DMS79 treated with DMSO at 0.1 percent for 48 hours (cell line): ENCODE data around the gene PLEKHA1.

ENCODE experiments used
- DNase-seq: peaks from one replicate; lab custom pipeline; 2025; lab: John Stamatoyannopoulos, UW

Gene PLEKHA1

DNA sequence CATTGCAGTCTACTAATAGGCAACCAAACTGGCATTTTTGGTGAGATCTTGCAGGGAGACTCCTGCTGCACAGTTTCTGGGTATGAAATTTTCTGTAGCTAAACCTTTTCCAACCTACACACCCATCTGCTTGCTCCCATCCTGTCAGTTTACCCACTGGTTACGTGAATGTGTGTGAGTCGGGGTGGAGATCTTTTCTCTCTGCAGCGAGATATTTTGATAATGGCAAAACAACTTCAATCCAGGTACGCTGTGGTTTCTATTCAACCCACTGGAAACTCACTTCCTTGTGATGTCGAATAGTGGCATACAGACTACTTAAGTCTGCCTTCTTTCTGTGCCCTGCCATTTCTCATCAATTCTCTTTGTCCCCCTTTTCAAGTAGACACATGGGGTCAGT is 4.5 kb downstream of the PLEKHA1 start:
- DNase-seq = no peak

DNA sequence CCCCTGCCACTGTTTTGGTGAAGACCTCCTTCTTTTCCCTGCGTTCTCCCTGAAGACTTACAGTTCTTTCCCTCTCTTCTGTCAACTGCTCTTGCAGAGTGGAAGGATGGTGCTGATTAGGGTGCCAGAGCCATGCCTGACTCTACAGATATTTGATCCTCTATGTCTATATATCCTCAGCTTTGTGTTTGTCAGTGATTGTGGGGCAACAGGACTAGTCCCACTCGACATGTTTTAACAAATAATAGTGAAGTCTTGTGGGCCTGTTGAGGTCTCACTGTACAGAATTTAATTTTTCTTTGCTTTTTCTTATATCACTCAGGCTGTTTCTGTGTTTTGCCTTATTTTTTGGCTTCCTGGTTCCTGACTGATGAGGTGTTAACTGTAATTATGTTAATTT is 5.0 kb downstream of the PLEKHA1 start:
- no peak for DNase-seq

DNA sequence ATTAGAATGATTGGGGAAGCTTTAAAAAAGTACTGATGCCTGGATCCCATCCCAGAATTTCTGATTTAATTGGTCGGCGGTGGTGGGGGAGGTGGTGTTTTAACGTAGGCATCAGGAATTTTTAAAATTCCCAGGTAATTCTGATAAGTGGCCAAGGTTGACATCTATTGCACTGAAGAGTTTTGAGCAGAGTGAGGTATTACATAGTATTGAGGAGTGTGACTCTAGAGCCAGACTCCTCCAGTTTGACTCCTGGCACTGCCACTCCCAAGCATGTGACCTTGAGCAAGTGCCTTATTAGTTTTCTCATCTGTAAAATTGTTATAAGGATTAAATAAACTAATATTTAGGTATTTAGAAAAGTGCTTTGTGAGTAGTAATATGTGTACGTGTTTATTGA is 6.2 kb downstream of the PLEKHA1 start:
- DNase-seq = no peak

DNA sequence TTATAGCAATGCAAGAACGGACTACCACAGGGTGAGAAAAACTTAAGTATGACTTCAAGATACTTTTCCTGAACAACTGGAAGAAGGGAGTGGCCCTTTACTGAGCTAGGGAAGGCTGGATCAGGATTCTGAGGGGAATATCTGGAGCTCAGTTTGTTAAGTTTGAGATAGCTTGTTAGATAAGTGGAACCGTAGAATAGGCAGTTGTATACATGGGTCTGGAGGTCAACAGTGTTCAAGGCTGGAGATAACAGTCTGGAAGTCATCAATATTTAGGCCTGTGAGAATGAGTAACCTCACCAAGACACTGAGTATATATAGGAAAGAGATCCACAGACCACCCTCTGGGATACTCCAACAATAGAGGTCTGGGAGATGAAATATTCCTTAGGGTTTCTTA is 7.2 kb downstream of the PLEKHA1 start:
- no peak for DNase-seq

DNA sequence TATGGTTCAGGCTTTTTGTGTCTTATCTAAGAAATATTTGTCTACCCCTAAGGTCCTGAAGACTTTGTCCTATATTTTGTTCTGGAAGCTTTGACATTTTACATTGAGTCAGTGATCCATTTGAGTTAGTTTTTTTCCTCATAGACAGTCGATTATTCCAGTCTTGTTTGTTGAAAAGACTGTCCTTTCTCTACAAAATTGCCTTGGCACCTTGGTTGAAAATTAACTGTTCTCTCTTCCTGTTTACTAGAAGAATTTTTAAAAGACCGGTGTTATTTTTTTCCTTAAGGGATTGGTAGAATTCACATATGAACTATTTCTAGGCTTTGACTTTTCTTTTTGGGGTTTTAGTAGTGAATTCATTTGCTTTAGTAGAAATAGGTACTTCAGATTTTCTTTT is 12.0 kb downstream of the PLEKHA1 start:
- DNase-seq = no peak

DNA sequence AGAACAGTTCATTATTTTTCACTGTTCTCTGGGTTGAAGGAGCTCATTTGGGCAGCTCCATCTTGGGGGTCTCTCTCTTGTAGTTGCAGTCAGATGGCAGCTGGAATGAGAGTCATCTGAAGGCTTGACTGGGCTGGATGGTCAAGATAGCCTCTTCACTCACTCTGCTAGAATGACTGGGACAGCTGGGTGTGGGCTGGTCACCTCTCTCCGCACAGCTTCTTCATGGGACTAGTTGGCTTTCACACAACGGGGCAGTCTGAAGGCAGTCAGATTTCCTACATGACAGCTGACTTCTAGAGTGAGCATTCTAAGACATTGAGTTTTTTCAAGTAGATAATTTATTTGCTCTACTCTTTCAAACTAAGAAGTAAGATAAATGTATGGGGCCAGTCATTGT is 13.1 kb downstream of the PLEKHA1 start:
- no peak for DNase-seq

DNA sequence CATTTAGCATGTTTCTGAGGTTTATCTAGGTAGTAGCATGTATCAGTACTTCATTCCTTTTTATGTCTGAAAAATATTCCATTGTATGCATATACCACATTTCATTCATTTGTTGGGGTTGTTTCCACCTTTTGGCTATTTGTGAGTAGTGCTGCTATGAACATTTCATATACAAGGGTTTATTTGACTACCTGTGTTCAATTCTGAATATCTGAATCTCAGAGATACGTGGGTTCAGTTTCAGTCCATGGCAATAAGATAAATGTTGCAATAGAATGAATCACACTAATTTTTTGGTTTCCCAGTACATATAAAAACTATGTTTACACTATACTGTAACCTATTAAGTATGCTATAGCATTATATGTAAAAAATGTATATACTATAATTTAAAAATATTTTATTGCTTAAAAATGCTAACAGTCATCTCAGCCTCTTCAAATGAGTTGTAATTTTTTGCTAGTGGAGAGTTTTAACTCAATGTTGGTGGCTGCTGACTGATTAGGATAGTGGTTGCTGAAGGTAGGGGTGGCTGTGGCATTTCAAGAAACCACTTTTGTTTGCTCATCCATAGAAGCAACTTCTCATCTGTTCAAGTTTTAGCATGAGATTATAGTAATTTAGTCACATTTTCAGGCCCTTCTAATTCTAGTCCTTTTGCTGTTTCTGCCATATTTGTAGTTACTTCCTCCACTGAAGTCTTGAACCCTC is 13.9 kb downstream of the PLEKHA1 start:
- no peak for DNase-seq

DNA sequence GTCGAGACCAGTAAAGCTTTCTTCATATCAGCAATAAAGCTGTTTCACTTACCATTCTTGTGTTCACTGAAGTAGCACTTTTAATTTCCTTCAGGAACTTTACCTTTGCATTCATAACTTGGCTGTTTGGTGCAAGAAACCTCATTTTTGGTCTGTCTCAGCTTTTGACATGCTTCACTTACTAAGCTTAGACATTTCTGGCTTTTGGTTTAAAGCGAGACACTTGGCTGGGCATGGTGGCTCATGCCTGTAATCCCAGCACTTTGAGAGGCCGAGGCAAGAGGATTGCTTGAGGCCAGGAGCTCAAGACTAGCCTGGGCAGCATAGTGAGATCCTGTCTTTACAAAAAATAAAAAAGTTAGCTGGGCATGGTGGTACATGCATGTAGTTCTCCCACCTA is 15.8 kb downstream of the PLEKHA1 start:
- no peak for DNase-seq

DNA sequence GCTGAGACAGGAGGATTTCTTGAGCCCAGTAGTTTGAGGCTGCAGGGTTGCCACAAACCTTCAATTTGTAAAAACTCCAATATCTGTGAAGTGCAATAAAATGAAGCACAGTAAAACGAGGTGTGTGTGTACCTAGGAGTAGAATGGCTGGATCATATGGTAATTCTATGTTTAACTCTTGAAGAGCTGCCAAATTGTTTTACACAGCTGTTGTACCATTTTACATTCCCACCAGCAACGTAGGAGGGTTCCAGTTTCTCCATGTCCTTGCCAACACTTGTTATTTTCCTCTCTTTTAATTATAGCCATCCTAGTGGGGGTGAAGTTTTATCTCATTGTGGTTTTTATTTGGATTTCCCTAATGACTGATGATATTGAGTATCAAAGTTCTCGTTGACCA is 16.2 kb downstream of the PLEKHA1 start:
- no peak for DNase-seq

DNA sequence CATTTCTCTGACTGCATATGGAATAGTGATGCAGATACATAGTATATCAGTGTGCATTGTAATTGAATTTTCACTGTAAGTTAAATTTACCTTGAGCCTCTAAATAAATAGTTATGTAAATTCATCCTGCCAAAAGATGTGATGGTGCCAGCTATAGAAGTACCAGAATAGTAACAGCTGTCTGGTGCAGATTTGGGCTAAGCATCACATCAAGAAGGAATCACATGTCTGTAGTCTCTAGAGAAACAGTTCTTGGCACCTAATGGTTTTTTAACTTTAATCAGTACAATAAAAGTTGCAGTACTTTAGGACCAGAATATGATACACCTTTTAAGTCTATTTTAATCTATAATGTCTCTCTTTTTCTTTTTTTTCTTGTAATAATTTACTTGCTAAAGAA is 17.4 kb downstream of the PLEKHA1 start:
- no peak for DNase-seq

DNA sequence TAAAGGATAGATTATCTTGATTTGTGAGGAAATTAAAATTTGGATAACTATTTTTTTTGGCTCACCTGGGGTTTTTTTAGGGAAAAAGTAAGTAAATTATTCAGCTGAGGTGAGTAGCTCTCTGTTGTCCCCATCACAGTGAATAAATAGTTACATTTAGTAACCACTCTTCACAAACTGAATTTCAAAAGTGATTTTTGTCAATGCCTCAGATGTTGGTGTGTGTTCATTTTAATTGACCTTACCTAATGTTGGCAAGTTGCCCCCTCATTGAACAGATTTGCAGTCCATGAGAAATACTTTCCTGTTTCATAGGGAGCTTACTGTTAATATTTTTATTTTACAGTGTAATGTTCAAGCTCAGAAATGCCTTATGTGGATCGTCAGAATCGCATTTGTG is 18.3 kb downstream of the PLEKHA1 start:
- no peak for DNase-seq

DNA sequence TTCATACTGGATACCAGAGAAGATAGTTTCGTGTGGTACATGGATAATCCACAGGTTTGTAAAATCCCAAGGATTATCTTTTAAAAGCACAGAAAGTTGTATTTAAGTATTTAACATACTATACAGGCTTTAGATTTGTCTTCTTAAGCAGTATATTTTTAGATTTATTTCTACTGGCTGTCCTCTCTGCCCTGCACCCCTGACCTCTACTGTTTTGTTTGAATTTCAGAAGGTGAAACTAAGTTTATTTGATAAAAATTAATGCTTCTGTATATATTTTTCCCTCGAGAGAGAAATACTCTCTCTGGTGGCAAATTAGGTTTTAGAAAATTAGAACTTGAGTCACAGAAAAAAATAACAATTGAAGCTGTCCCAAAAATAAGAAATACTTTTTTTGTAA is 18.8 kb downstream of the PLEKHA1 start:
- no peak for DNase-seq

DNA sequence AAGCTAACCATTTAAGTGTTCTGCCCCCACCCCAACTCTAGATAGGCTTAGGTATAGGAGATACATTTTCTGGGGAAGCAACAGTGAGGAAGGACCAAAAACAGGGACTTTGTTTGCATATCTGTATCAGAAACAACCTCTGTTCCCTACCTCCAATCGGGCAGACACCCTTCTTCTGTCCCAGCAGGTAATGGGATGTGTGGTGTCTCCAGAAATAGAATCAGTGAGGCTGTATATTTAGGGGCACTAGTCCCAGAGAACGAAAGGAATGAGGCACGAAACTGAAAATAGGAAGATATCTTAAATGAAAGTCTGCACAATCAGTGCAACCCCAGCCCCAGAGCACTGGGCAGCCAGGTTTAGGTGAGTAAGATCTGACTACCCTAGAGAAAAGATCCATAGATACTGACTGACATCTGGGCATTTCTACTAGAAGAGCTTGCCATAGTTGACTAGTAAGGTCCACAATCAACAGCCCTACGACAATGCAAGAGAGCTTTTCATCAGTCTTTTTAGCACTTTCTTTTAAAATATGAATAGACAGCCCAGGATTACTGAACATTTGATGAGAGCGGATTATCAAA is 28.1 kb downstream of the PLEKHA1 start:
- DNase-seq = no peak

DNA sequence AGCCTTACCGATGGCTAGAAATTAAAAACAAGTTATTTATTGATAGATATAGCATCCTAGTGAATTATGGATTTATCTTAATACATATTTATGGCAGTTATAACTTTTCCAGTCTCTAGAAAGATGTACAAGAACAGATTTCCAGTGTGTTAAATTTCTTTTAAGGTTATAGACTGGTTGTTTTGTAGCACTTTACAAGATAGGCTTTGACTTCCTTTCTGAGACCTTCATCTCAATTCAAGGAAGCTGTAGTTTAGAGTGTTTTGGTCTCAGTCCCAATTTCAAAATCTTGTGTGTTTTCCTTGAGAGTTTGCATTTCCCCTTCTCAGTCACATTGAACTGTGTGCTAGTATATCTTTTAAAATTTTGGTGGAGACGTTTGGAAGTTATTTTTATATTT is 30.1 kb downstream of the PLEKHA1 start:
- DNase-seq = no peak

DNA sequence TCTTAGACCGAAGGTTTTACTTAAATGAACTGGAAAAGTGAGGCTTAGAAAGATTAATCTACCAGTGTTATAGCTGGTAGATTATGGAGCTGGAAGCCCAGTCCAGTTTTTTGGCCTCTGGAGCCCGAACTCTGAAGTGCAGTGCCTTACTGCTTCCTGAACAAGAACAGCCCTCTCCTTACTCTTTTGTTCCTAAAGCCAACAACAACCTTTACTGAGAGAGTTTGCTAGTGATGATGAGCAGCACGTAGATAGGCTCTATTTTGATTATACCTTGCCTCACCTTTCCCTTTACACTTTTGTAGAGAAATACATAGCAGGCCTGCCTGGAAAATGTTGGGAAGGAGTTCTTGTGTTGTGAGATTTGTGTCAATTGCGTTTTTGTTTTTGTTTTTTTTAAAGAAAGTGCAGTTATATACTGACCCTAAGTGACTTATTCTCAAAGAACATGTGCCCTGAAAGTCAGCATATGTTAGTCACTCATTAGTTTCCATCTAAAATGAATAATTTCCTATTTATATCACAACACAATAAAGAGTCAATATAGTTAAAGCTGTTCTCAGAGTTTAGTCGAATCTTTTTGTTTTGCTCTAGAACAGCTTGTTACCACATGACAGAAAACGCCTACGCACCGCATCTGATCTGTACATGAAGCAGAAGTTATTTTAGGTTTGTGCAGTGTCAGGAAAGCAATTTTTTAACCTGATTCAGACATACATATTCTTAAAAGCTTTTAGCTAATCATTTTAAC is 33.0 kb downstream of the PLEKHA1 start:
- DNase-seq = no peak

DNA sequence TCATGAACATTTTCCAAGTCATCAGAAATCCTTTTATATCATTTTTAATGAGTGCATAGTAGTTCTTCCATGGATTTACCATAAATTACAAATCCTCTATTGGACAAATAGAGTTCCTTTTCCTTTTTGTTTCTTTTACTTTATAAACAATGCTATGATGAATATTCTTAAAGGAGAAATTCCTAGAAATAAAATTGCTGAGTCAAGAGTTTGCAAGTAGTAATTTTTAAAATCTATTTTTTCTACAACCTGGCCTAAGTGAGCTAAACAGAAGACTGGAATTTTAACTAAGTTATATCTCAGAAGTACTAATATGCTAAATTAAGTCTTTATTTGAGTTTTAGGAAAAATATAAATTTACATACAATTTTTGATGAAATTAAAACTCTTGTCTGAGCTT is 38.8 kb downstream of the PLEKHA1 start:
- DNase-seq = no peak

DNA sequence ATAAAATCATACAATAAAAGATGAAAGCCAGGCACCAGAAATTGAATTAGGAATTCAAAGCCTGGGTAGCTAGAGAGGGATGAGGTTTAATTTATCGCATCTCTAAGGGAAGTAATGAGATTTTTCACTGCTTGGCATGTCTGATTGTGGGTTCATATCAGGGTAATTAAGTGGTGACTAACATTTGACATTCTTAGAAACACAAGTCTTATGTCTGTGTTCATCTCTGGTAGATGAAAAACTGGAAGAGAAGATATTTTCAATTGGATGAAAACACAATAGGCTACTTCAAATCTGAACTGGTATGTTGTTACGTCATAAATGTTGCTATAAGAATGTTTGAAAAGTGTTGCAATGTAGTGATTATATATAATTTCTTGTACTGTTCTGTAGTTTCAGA is 43.2 kb downstream of the PLEKHA1 start:
- DNase-seq = no peak

DNA sequence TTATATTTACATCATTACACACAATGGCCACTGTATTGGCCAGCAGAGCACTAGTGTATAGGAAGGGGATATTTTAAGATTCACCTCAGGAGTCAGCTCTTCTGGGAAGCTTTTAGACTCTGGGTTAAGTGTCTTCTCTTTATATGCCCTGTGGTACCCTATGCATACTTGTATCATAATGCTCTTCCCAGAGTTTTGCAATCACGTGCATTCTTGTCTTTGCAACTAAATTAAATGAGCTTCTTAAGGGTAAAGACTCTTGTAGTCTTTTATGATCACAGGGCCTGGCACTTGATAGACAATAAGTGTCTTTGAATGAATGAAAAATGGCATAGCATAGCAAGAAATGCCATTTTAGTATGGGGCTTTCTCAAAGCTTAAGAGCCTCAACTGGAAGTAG is 44.5 kb downstream of the PLEKHA1 start:
- DNase-seq = no peak

DNA sequence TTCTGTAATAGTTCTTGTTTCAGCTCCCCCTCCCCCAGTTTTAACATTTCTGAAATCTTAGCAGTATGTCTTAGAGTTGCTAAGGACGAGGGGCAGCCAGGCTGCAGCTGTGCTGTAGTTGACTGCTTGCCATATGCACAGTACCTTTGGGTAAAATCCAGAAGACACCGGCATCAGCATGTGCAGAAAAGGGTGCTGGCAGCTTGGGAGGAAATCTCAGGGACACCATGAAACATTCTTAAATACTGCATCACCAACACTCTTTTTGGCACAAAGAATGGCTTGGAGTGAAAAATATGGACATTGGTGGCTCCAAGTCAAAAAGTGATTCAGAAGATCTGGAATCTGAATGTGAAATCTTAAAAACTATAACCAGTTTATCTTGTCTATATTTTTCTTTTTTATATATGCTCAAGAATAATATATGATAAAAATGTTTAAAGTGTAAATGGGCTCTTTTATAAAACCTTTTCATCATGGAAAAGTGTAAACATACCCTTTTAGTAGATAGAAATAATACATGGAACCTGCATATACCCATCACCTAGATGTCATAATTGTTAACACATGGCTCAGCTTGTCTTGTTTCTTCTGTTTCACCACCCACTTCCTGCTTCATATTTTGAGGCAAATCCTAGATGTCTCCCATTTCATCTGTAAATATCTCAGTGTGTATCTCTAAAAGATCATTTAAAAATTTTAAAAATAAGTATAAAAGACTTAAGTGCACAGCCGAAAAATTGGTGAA is 45.5 kb downstream of the PLEKHA1 start:
- DNase-seq = no peak

DNA sequence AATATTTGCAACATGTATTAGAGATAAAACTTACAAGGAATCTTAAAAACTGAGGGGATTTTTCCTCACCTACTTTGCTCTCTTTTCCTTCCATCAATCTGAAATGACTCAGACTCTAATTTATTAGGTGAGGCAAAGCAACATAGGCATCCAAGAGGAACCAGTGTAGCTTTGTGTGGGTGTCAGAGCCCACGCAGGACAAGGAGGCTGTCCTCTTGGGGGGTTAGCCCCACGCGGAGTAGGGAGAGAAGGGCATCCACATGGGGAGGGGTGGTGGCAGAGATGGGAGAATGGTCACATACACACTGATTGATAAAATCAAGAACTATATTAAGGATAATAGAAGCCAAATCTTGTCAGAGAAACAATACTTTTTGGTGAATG is 46.1 kb downstream of the PLEKHA1 start:
- DNase-seq = no peak

DNA sequence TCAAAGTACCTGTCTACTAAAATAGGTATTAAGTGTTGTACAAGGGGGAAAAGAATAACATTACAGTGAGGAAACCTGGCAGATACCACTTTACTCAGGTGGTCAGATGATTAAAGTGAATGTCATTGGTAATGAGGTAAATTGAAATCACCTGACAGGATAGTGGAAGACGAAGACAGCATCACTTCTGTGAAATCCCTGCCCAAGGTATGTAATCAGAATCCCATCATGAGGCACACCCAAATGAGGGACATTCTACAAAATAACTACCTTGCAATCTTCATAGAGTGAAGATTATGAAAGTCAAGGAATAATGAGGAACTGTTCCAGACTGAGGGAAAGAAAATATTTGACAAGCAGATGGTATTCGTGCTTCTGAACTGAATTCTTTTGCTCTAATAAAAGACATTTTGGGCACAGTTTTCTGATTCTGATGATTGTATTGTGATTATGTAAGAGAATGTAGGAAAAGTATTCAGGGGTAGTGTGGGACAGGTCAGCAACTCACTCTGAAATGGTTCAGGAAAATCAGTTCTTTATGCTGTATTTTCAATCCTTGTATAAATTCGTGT is 46.6 kb downstream of the PLEKHA1 start:
- no peak for DNase-seq

DNA sequence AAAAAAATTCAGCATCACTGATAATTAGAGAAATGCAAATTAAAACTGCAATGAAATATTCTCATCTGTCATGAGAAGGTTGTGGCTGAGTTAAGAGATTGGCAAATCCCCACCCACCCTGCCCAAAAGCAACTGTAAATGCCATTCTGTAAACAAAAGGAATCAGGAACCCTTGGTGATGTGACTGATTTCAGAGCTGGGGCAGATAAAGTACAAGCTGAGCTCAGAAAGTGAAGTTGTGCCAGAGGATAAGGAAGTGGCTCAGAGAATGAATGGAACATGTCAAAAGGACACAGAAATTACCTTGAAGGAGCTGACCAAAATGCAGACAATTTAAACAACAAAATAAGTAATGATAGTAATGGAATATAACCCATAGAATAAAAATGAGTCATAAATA is 47.2 kb downstream of the PLEKHA1 start:
- DNase-seq = no peak
